Neural cell (in vitro differentiated cells): Measurements from ENCODE around the gene AQP5. TPM values are rescaled to one million over a fixed set of nuclear protein-coding genes. Genes with fewer than 3 reads are reported as not detected.

ENCODE experiments used
- H2AFZ ChIP-seq: fragments of 200-600, 300-800 bp; sonication (generic), shearing (Covaris generic); 2 replicates; pipeline ENCODE4 v1.6.0; 2014; ENCODE audit warnings: low read depth, mild to moderate bottlenecking, antibody characterized with exemption, low read length, moderate library complexity
- H3F3A ChIP-seq: fragments of 200-600 bp; shearing (Covaris generic); 2 replicates; pipeline ENCODE4 v1.6.1; 2016; ENCODE audit warnings: mild to moderate bottlenecking, moderate library complexity, mixed read lengths, antibody characterized with exemption, low read length; ENCODE audit not compliant: insufficient read depth, poor library complexity, severe bottlenecking
- H3K27ac ChIP-seq: fragments of 200-600, 300-800 bp; sonication (generic), shearing (Covaris generic); 2 replicates; pipeline ENCODE4 v1.5.1; 2014; ENCODE audit warnings: mild to moderate bottlenecking, low read length, moderate library complexity
- H3K27me3 ChIP-seq: fragments of 300-800, 200-600 bp; sonication (generic), shearing (Covaris generic); 2 replicates; pipeline ENCODE4 v1.6.0; 2014; ENCODE audit warnings: mild to moderate bottlenecking, low read depth, low read length, moderate library complexity; ENCODE audit not compliant: insufficient read depth
- H3K36me3 ChIP-seq: fragments of 300-800, 200-600 bp; sonication (generic), shearing (Covaris generic); 2 replicates; pipeline ENCODE4 v1.5.1; 2014; ENCODE audit warnings: mild to moderate bottlenecking, antibody characterized with exemption, low read length, moderate library complexity; ENCODE audit not compliant: insufficient read depth
- H3K4me2 ChIP-seq: fragments of 300-800, 200-600 bp; sonication (generic), shearing (Covaris generic); 2 replicates; pipeline ENCODE4 v1.6.0; 2014; ENCODE audit warnings: mild to moderate bottlenecking, low read length
- H3K4me3 ChIP-seq: fragments of 300-800, 200-600 bp; sonication (generic), shearing (Covaris generic); 2 replicates; pipeline ENCODE4 v1.5.1; 2014; ENCODE audit warnings: mild to moderate bottlenecking, low read length, moderate library complexity
- H3K79me2 ChIP-seq: fragments of 200-600 bp; shearing (Covaris generic); replicated peaks from 2 replicates; pipeline ENCODE4 v1.6.0; 2014; ENCODE audit warnings: mild to moderate bottlenecking, low read length, moderate library complexity; ENCODE audit not compliant: insufficient read depth
- H3K9ac ChIP-seq: fragments of 300-800, 200-600 bp; sonication (generic), shearing (Covaris generic); 2 replicates; pipeline ENCODE4 v1.6.1; 2016; ENCODE audit warnings: mild to moderate bottlenecking, low read length, mixed read lengths
- H3K9me2 ChIP-seq: fragments of 200-600 bp; shearing (Covaris generic); 2 replicates; pipeline ENCODE4 v1.6.1; 2016; ENCODE audit warnings: mild to moderate bottlenecking, low read length, mixed read lengths; ENCODE audit not compliant: insufficient read depth
- H3K9me3 ChIP-seq: fragments of 200-600, 300-800 bp; sonication (generic), shearing (Covaris generic); 2 replicates; pipeline ENCODE4 v1.6.1; 2016; ENCODE audit warnings: mild to moderate bottlenecking, mixed run types, low read length, moderate library complexity, mixed read lengths
- H4K20me1 ChIP-seq: fragments of 200-600 bp; shearing (Covaris generic); 2 replicates; pipeline ENCODE4 v1.6.1; 2016; ENCODE audit warnings: mild to moderate bottlenecking, mixed run types; ENCODE audit not compliant: insufficient read depth
- EP300 ChIP-seq: fragments of 450-650 bp; conservative IDR thresholded peaks from 2 replicates; pipeline ENCODE4 v1.6.1; 2014; ENCODE audit warnings: antibody characterized with exemption, mild to moderate bottlenecking, moderate library complexity; ENCODE audit not compliant: poor library complexity, severe bottlenecking
- EZH2 ChIP-seq: fragments of 200-600, 300-800 bp; shearing (Covaris generic), sonication (generic); IDR thresholded peaks from 2 replicates; pipeline ENCODE4 v1.6.1; 2014; ENCODE audit warnings: antibody characterized with exemption, low read length, borderline replicate concordance, mild to moderate bottlenecking; ENCODE audit not compliant: insufficient read depth, poor library complexity, severe bottlenecking
- MXI1 ChIP-seq: fragments of 450-650 bp; conservative IDR thresholded peaks from 2 replicates; pipeline ENCODE4 v1.6.1; 2014; ENCODE audit warnings: antibody characterized with exemption, mild to moderate bottlenecking; ENCODE audit not compliant: poor library complexity, severe bottlenecking
- POLR2AphosphoS5 ChIP-seq: IDR thresholded peaks from 2 replicates; pipeline ENCODE4 v1.6.1; 2012
- RAD21 ChIP-seq: fragments of 450-650 bp; conservative IDR thresholded peaks from 2 replicates; pipeline ENCODE4 v1.6.1; 2014; ENCODE audit warnings: antibody characterized with exemption, mild to moderate bottlenecking, moderate library complexity
- SMC3 ChIP-seq: fragments of 450-650 bp; conservative IDR thresholded peaks from 2 replicates; pipeline ENCODE4 v1.6.1; 2014; ENCODE audit warnings: antibody characterized with exemption, mild to moderate bottlenecking, moderate library complexity; ENCODE audit not compliant: poor library complexity
- TAF1 ChIP-seq: IDR thresholded peaks from 2 replicates; pipeline ENCODE4 v1.6.1; 2012; ENCODE audit warnings: low read depth
- polyA plus RNA-seq: library from polyadenylated mRNA; depleted of rRNA; stranded (reverse); fragments of >200 nt; gene quantifications from 2 replicates; pipeline ENCODE4 v1.2.3, GENCODE V29; 2014
- TF ChIP-seq, protein P1 (sequence below): IDR thresholded peaks from 2 replicates; pipeline ENCODE4 v1.6.1; 2012; ENCODE audit warnings: borderline replicate concordance
- TF ChIP-seq, protein P2 (sequence below): fragments of 450-650 bp; IDR thresholded peaks from 2 replicates; pipeline ENCODE4 v1.5.1; 2014; ENCODE audit warnings: antibody characterized with exemption, mild to moderate bottlenecking, moderate library complexity; ENCODE audit not compliant: poor library complexity, severe bottlenecking

Gene AQP5
- polyA plus RNA-seq, 1 donor from 2014 or later, result not detected

DNA sequence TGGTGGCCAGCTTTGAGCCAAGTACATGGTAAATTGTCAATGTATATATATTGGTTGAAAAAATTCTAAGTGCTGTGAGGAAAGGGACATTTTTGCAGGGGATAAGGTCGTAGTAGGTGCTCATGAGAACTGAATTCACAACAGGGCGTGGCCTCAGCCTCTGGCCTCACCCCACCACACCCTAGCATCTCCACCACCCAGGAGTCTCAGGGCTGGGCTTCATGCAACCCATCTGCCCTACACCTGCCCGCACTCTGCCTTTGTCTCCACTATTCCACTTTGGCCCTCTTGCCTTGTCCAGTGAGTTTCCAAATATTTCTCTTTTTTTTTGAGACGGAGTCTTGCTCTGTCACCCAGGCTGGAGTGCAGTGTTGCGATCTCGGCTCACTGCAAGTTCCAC lies 33.2 kb upstream of the AQP5 start:
- H3K9me2 ChIP-seq, result no peaks in the 10 kb centered on the region
- H3K9ac ChIP-seq, result no peak overlapping the region

DNA sequence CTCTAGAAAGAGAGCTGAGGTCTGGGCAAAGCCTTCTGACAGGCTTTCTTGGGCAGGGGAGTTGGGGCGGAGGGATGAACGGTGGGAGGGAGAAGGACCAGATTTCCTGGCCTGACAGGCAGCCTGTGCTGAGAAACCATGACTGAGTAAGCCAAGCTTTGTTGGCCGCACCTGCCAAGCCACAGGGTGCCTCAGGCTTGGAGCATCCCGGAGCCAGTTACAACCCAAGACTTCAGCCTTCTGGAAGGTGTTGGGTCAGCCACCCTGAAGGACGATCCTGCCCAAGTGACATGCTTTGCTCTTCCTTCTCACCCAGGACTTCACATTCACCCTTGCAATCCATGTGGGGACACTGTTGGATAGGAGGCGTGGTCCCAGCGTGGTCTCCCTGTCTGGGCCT lies 32.1 kb upstream of the AQP5 start:
- Histone ChIP-seq H3K27me3 (no peaks in the 10 kb centered on the region), H3F3A (no peaks in the 10 kb centered on the region), H3K79me2 (no peaks in the 10 kb centered on the region), H3K4me2 (no peak overlapping the region), H3K9me2 (no peaks in the 10 kb centered on the region), H2AFZ (no peak overlapping the region), H3K27ac (no peak overlapping the region), H4K20me1 (no peaks in the 10 kb centered on the region), H3K9me3 (no peaks in the 10 kb centered on the region), H3K4me3 (no peak overlapping the region), H3K9ac (no peak overlapping the region), H3K36me3 (no peaks in the 10 kb centered on the region)
- no peak for TF ChIP-seq RAD21

More for the DNA sequence above, 33.2 kb upstream of the AQP5 start:
- no peak overlapping the region for H3K4me2 ChIP-seq
- no peak for TF ChIP-seq EZH2
- no peak for TF ChIP-seq MXI1
- TF ChIP-seq POLR2AphosphoS5, result no peak
- TF ChIP-seq EP300, result no peak
- TF ChIP-seq RAD21, result no peak
- TF ChIP-seq, protein P1, sequence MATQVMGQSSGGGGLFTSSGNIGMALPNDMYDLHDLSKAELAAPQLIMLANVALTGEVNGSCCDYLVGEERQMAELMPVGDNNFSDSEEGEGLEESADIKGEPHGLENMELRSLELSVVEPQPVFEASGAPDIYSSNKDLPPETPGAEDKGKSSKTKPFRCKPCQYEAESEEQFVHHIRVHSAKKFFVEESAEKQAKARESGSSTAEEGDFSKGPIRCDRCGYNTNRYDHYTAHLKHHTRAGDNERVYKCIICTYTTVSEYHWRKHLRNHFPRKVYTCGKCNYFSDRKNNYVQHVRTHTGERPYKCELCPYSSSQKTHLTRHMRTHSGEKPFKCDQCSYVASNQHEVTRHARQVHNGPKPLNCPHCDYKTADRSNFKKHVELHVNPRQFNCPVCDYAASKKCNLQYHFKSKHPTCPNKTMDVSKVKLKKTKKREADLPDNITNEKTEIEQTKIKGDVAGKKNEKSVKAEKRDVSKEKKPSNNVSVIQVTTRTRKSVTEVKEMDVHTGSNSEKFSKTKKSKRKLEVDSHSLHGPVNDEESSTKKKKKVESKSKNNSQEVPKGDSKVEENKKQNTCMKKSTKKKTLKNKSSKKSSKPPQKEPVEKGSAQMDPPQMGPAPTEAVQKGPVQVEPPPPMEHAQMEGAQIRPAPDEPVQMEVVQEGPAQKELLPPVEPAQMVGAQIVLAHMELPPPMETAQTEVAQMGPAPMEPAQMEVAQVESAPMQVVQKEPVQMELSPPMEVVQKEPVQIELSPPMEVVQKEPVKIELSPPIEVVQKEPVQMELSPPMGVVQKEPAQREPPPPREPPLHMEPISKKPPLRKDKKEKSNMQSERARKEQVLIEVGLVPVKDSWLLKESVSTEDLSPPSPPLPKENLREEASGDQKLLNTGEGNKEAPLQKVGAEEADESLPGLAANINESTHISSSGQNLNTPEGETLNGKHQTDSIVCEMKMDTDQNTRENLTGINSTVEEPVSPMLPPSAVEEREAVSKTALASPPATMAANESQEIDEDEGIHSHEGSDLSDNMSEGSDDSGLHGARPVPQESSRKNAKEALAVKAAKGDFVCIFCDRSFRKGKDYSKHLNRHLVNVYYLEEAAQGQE, result no peak
- TF ChIP-seq SMC3, result no peak
- TF ChIP-seq TAF1, result no peak
- TF ChIP-seq, protein P2, sequence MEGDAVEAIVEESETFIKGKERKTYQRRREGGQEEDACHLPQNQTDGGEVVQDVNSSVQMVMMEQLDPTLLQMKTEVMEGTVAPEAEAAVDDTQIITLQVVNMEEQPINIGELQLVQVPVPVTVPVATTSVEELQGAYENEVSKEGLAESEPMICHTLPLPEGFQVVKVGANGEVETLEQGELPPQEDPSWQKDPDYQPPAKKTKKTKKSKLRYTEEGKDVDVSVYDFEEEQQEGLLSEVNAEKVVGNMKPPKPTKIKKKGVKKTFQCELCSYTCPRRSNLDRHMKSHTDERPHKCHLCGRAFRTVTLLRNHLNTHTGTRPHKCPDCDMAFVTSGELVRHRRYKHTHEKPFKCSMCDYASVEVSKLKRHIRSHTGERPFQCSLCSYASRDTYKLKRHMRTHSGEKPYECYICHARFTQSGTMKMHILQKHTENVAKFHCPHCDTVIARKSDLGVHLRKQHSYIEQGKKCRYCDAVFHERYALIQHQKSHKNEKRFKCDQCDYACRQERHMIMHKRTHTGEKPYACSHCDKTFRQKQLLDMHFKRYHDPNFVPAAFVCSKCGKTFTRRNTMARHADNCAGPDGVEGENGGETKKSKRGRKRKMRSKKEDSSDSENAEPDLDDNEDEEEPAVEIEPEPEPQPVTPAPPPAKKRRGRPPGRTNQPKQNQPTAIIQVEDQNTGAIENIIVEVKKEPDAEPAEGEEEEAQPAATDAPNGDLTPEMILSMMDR, result no peak
- no peaks in the 10 kb centered on the region for H3K36me3 ChIP-seq
- H3K27ac ChIP-seq, result no peak overlapping the region
- H3K79me2 ChIP-seq, result no peaks in the 10 kb centered on the region
- H4K20me1 ChIP-seq, result no peaks in the 10 kb centered on the region
- no peaks in the 10 kb centered on the region for H3K9me3 ChIP-seq
- H3K27me3 ChIP-seq, result no peaks in the 10 kb centered on the region
- H3F3A ChIP-seq, result no peaks in the 10 kb centered on the region
- no peak overlapping the region for H2AFZ ChIP-seq
- H3K4me3 ChIP-seq, result no peak overlapping the region

DNA sequence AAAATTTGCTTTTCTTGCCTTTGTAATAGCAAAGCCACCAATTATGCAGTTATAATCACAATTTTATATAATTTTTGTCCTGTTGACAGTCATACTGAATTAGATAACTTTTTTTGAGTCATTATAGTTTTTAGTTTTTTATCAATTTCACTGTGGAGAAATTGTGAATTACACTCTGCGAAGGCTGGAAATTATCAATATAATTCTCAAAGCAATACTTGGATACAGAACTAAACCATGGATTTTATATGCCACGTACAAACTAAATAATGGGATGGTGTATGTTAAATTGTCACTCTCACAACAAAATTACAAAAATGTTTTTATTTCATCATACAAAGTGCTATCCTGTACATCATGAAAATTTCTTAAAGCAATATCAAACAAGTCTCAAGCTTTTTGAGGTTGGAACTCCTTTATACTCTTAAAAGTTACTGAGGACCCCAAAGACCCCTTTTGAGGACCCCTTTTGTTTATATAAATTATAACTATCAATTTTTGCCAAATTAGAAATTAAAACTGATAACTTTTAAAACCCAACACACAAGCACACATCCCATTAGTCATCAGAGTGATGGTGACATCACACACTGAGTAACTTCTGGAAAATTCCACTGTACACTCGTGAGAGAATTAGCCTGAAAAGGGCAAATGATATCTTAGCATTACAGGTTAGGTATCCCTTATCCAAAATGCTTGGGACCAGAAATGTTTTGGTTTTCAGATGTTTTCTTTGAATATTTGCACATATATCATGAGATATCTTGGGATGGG lies 31.0 kb upstream of the AQP5 start:
- H3K79me2 ChIP-seq, result no peaks in the 10 kb centered on the region
- no peak overlapping the region for H2AFZ ChIP-seq
- no peak overlapping the region for H3K9ac ChIP-seq
- H3K27me3 ChIP-seq, result no peaks in the 10 kb centered on the region
- H3K4me3 ChIP-seq, result no peak overlapping the region
- TF ChIP-seq EZH2, result no peak
- TF ChIP-seq, protein P2, result no peak
- TF ChIP-seq MXI1, result no peak
- no peaks in the 10 kb centered on the region for H3K36me3 ChIP-seq
- H3K4me2 ChIP-seq, result no peak overlapping the region
- no peaks in the 10 kb centered on the region for H3K9me3 ChIP-seq
- no peaks in the 10 kb centered on the region for H4K20me1 ChIP-seq
- no peaks in the 10 kb centered on the region for H3K9me2 ChIP-seq
- no peaks in the 10 kb centered on the region for H3F3A ChIP-seq
- H3K27ac ChIP-seq, result no peak overlapping the region
